H1 (cell line): ENCODE data around the gene MAGI1. TPM values are rescaled to one million over a fixed set of nuclear protein-coding genes. Genes with fewer than 3 reads are reported as not detected.

Experiments
- CTCF ChIA-PET: fragments of 300-600 bp; sonication (Branson Sonifier 250); formaldehyde crosslinking; loops from one replicate; lab custom pipeline; 2021; ENCODE audit not compliant: partially characterized antibody; lab: Charles Lee
- POLR2A ChIA-PET: fragments of 300-600 bp; sonication (Branson Sonifier 250); formaldehyde crosslinking; loops from one replicate; lab custom pipeline; 2021; ENCODE audit warnings: inconsistent platforms; ENCODE audit not compliant: partially characterized antibody; lab: Charles Lee
- DNase-seq, 2 experiments: peaks; one replicate each; pipeline versions ENCODE4 v3.0.0 to v3.0.0-alpha.2; 2010 to 2022; ENCODE audit warnings: low spot score in 2 of 2, low read depth in 1 of 2, mixed read lengths in 1 of 2
- FAIRE-seq: peaks from 2 replicates; lab custom pipeline; 2011; peaks lifted over from hg19 to GRCh38; lab: Jason Lieb, UNC
- H2AFZ ChIP-seq: 2 replicates; pipeline ENCODE4 v1.8.1; 2012; ENCODE audit warnings: low read length, inconsistent platforms
- H2AK5ac ChIP-seq: 2 replicates; pipeline ENCODE4 v1.6.1; 2013; ENCODE audit warnings: low read depth, low read length
- H2BK120ac ChIP-seq: replicated peaks from 2 replicates; pipeline ENCODE3; 2013; ENCODE audit warnings: low read depth, low read length, inconsistent platforms
- H2BK12ac ChIP-seq: 2 replicates; pipeline ENCODE4 v1.6.1; 2013; ENCODE audit warnings: low read depth, low read length
- H2BK15ac ChIP-seq: 2 replicates; pipeline ENCODE4 v1.6.1; 2013; ENCODE audit warnings: low read length
- H2BK20ac ChIP-seq: 2 replicates; pipeline ENCODE4 v1.6.1; 2013; ENCODE audit warnings: low read length
- H2BK5ac ChIP-seq: 2 replicates; pipeline ENCODE4 v1.6.1; 2013; ENCODE audit warnings: low read depth, low read length
- H3K14ac ChIP-seq: 2 replicates; pipeline ENCODE4 v1.6.1; 2013; ENCODE audit warnings: inconsistent platforms; ENCODE audit not compliant: insufficient read length
- H3K18ac ChIP-seq: 2 replicates; pipeline ENCODE4 v1.6.1; 2013; ENCODE audit warnings: low read length; ENCODE audit errors: extremely low read depth
- H3K23ac ChIP-seq: 2 replicates; pipeline ENCODE4 v1.6.1; 2013; ENCODE audit warnings: inconsistent platforms; ENCODE audit not compliant: insufficient read length
- H3K23me2 ChIP-seq: 2 replicates; pipeline ENCODE4 v1.6.1; 2013; ENCODE audit warnings: low read depth, low read length
- H3K27ac ChIP-seq: 2 replicates; pipeline ENCODE4 v1.6.1; 2011; ENCODE audit warnings: low read depth, low read length, inconsistent platforms
- H3K27me3 ChIP-seq, 4 experiments: replicated peaks in 1 of 4; 1 replicate in 1 of 4; 2 replicates in 3 of 4; pipeline versions ENCODE4 v1.6.1 to v1.8.1; 2011 to 2013; ENCODE audit warnings: low read length in 3 of 4, mild to moderate bottlenecking in 3 of 4, inconsistent platforms in 2 of 4, mixed read lengths in 2 of 4, moderate library complexity in 1 of 4; ENCODE audit not compliant: control insufficient read depth in 3 of 4, insufficient read depth in 3 of 4; ENCODE audit errors: extremely low read depth in 1 of 4
- H3K36me3 ChIP-seq, 4 experiments: 2 replicates each; pipeline versions ENCODE4 v1.6.1 to v1.8.1; 2011 to 2013; ENCODE audit warnings: mild to moderate bottlenecking in 4 of 4, low read length in 3 of 4, moderate library complexity in 2 of 4, control low read depth in 1 of 4, inconsistent platforms in 1 of 4; ENCODE audit not compliant: insufficient read depth in 4 of 4, control insufficient read depth in 2 of 4
- H3K4ac ChIP-seq: replicated peaks from 2 replicates; pipeline ENCODE3; 2013; ENCODE audit warnings: low read length, low read depth, mixed read lengths, inconsistent platforms; ENCODE audit not compliant: insufficient read length
- H3K4me1 ChIP-seq, 4 experiments: replicated peaks in 1 of 4; 1 replicate in 1 of 4; 2 replicates in 3 of 4; pipeline versions ENCODE4 v1.6.1 to v1.8.1; 2011 to 2013; ENCODE audit warnings: low read length in 3 of 4, inconsistent platforms in 2 of 4, mixed read lengths in 1 of 4; ENCODE audit not compliant: insufficient read depth in 4 of 4, control insufficient read depth in 3 of 4
- H3K4me2 ChIP-seq, 2 experiments: 2 replicates each; pipeline versions ENCODE4 v1.6.1 to v1.8.1; 2011 to 2013; ENCODE audit warnings: low read depth in 2 of 2, low read length in 2 of 2, control low read depth in 1 of 2, inconsistent platforms in 1 of 2, mild to moderate bottlenecking in 1 of 2; ENCODE audit not compliant: insufficient read depth in 1 of 2
- H3K4me3 ChIP-seq, 4 experiments: fragments of 200-600, 300-600 bp in 1 of 4; sonication (generic), shearing (Covaris generic), sonication (Bioruptor Twin) in 1 of 4; 2 replicates each; pipeline versions ENCODE4 v1.5.1 to v1.8.1; 2011 to 2016; ENCODE audit warnings: low read length in 4 of 4, low read depth in 3 of 4, control low read depth in 2 of 4, inconsistent platforms in 2 of 4, mild to moderate bottlenecking in 2 of 4, mixed read lengths in 1 of 4, moderate library complexity in 1 of 4; ENCODE audit not compliant: insufficient read depth in 2 of 4; ENCODE audit errors: extremely low read depth in 1 of 4
- H3K56ac ChIP-seq: replicated peaks from 2 replicates; pipeline ENCODE3; 2013; ENCODE audit warnings: low read depth, mild to moderate bottlenecking, mixed read lengths, low read length, inconsistent platforms; ENCODE audit not compliant: insufficient read length
- H3K79me1 ChIP-seq: 2 replicates; pipeline ENCODE4 v1.6.1; 2013; ENCODE audit warnings: low read depth, low read length, control low read depth
- H3K79me2 ChIP-seq, 2 experiments: 2 replicates each; pipeline versions ENCODE4 v1.6.1 to v1.8.1; 2012 to 2013; ENCODE audit warnings: low read length in 2 of 2, mild to moderate bottlenecking in 2 of 2, inconsistent platforms in 1 of 2; ENCODE audit not compliant: insufficient read depth in 2 of 2, control insufficient read depth in 1 of 2
- H3K9ac ChIP-seq, 4 experiments: replicated peaks in 1 of 4; 1 replicate in 1 of 4; 2 replicates in 3 of 4; pipeline versions ENCODE4 v1.6.1 to v1.8.1; 2011 to 2013; ENCODE audit warnings: low read depth in 3 of 4, low read length in 3 of 4, control low read depth in 2 of 4, mild to moderate bottlenecking in 2 of 4, moderate library complexity in 2 of 4, inconsistent platforms in 1 of 4; ENCODE audit errors: extremely low read depth in 1 of 4
- H3K9me3 ChIP-seq, 2 experiments: 2 replicates each; pipeline versions ENCODE4 v1.6.1 to v1.8.1; 2012 to 2013; ENCODE audit warnings: mild to moderate bottlenecking in 2 of 2, moderate library complexity in 2 of 2, control low read depth in 1 of 2, inconsistent platforms in 1 of 2, low read depth in 1 of 2, low read length in 1 of 2, mixed read lengths in 1 of 2; ENCODE audit not compliant: insufficient read depth in 2 of 2
- H4K20me1 ChIP-seq, 2 experiments: replicated peaks in 1 of 2; 2 replicates each; pipeline versions ENCODE3 to v1.8.1; 2011 to 2013; ENCODE audit warnings: inconsistent platforms in 2 of 2, low read length in 2 of 2, mild to moderate bottlenecking in 1 of 2; ENCODE audit not compliant: insufficient read depth in 2 of 2, control insufficient read depth in 1 of 2
- H4K5ac ChIP-seq: 2 replicates; pipeline ENCODE4 v1.6.1; 2013; ENCODE audit warnings: low read length, low read depth, mixed read lengths, inconsistent platforms; ENCODE audit not compliant: insufficient read length
- H4K8ac ChIP-seq: 2 replicates; pipeline ENCODE4 v1.8.0; 2013; ENCODE audit warnings: mild to moderate bottlenecking, moderate library complexity, low read length, inconsistent platforms; ENCODE audit not compliant: insufficient read depth; ENCODE audit errors: extremely low read depth
- H4K91ac ChIP-seq: replicated peaks from 2 replicates; pipeline ENCODE3; 2013; ENCODE audit warnings: low read length, mixed read lengths, inconsistent platforms; ENCODE audit not compliant: insufficient read length
- ASH2L ChIP-seq: fragments of 200-600, 300-600 bp; sonication (generic); IDR thresholded peaks from one replicate; pipeline ENCODE4 v1.7.1; 2017; ENCODE audit warnings: low read length
- WGBS, 2 experiments: shearing (Covaris generic) in 1 of 2; methylation state at CpG; one replicate each; pipeline versions ENCODE4 v1.1.6 to v1.1.7; 2013 to 2015; ENCODE audit warnings: low lambda C conversion rate in 2 of 2, mixed read lengths in 2 of 2, inconsistent platforms in 1 of 2, low coverage in 1 of 2, missing lambda C conversion rate in 1 of 2; ENCODE audit not compliant: insufficient replicate concordance in 2 of 2, insufficient coverage in 1 of 2, insufficient read length in 1 of 2; ENCODE audit errors: extremely low coverage in 1 of 2, missing lambda C conversion rate in 1 of 2; 5-methylcytosine and 5-hydroxymethylcytosine counted together
- polyA plus RNA-seq, 7 experiments: library from polyadenylated mRNA; depleted of rRNA in 3 of 7; stranded (reverse) in 5 of 7; unstranded in 2 of 7; fragments of >200 nt in 5 of 7; fragments of 200-250 nt in 2 of 7; gene quantifications; 1 replicate in 5 of 7; 2 replicates in 1 of 7; 4 replicates in 1 of 7; pipeline versions ENCODE4 v1.2.1 to v1.2.3, GENCODE V29; 2011 to 2013; ENCODE audit warnings: missing spikeins in 2 of 7, mixed read lengths in 2 of 7
- total RNA-seq: library from RNA; stranded (reverse); fragmentation: NEBNext Ultra II Directional; extraction: Animal tissue kit (Norgen Biotek cat#: 25700); gene quantifications from 2 replicates; pipeline ENCODE4 v1.2.1, GENCODE V29; 2021

MAGI1 gene
- total and polyA plus RNA-seq, 2 of the 8 experiments (the other 6 are each of a cell fraction or from before 2014, with no cell fraction given) = 19.8 to 78.0 TPM

GRCh38 chr3:65953881-65954733 is 84.6 kb downstream of the MAGI1 start:
- Histone ChIP-seq H3K4ac (no peak overlapping the region), H3K27ac (peak overlapping the region; percentile 90), H2BK12ac (peak overlapping the region; percentile 94; the same call in 1 of the 2 replicates), H2AFZ (no peak overlapping the region), H2BK120ac (no peak overlapping the region), H4K8ac (peak overlapping the region; percentile 53; the same call in 1 of the 2 replicates), H3K4me3 (peak overlapping the region in 1 of 4 experiments; percentile 23; a peak in 1 of 8 replicates), H3K23ac (no peak overlapping the region), H3K79me1 (no peaks in the 10 kb centered on the region; the same call in 1 of the 2 replicates), H3K56ac (no peak overlapping the region), H3K23me2 (no peaks in the 10 kb centered on the region), H3K9ac (peak overlapping the region in 2 of 4 experiments; percentile 39 to 44; a peak in 3 of 7 replicates), H3K79me2 (peaks cover under 1 to 33% of the 10 kb centered on the region in 2 experiments; a peak in 3 of 4 replicates), H4K20me1 (no peaks in the 10 kb centered on the region), H2BK5ac (peak overlapping the region; percentile 54), H3K4me1 (peaks cover 14 to 31% (median 23%) of the 10 kb centered on the region in 4 experiments), H3K27me3 (no peaks in the 10 kb centered on the region), H4K91ac (peak overlapping the region; percentile 17), H3K18ac (no peak overlapping the region), H4K5ac (peak overlapping the region; percentile 10), H3K36me3 (no peaks in the 10 kb centered on the region), H2AK5ac (no peak overlapping the region; the same call in 1 of the 2 replicates), H3K9me3 (no peaks in the 10 kb centered on the region), H2BK15ac (0 out of 2 replicates have a peak overlapping the region, but pooled peaks have one; percentile 16), H2BK20ac (no peak overlapping the region), H3K4me2 (peak overlapping the region; percentile 21 to 47; a peak in 2 of 4 replicates), H3K14ac (no peak overlapping the region)
- 78% methylated on average over 16 of the region's 16 CpGs; no CpG with 5 or more reads in 1 of the 2 experiments for WGBS, 2 experiments
- FAIRE-seq (no peak), DNase-seq (no peak)
- ChIA-PET POLR2A (interaction anchor here (0.8 to 1.9 kb wide), 10 partner anchors 10 to 357 kb away, joined by 3 to 9 read pairs (median 4); no protein-coding TSS in a partner anchor), CTCF (interaction anchor here (0.6 to 1.6 kb wide), 4 partner anchors 9 to 82 kb away, joined by 3 to 7 read pairs (median 4); no protein-coding TSS in a partner anchor)
- TF ChIP-seq ASH2L = peak; percentile 11
